Loucy (cell line): ENCODE measurements around the gene TBX15.

Source experiments
- H2AFZ ChIP-seq: fragments of 200-600 bp; sonication (generic); 2 replicates; pipeline ENCODE4 v1.6.0; 2016; ENCODE audit warnings: antibody characterized with exemption, mild to moderate bottlenecking, low read length, moderate library complexity
- H3F3A ChIP-seq: fragments of 200-600 bp; 2 replicates; pipeline ENCODE4 v1.6.0; 2016; ENCODE audit warnings: antibody characterized with exemption, low read depth, mild to moderate bottlenecking
- H3K27me3 ChIP-seq: fragments of 200-600 bp; sonication (generic); 2 replicates; pipeline ENCODE4 v1.6.1; 2014; ENCODE audit warnings: low read length, mild to moderate bottlenecking; ENCODE audit not compliant: insufficient read depth, poor library complexity, severe bottlenecking
- H3K36me3 ChIP-seq: fragments of 200-600 bp; sonication (generic); 2 replicates; pipeline ENCODE4 v1.6.1; 2016; ENCODE audit warnings: low read length; ENCODE audit not compliant: insufficient read depth
- H3K4me1 ChIP-seq: fragments of 200-600 bp; sonication (generic); 2 replicates; pipeline ENCODE4 v1.5.1; 2014; ENCODE audit warnings: low read length, mild to moderate bottlenecking; ENCODE audit not compliant: insufficient read depth, poor library complexity, severe bottlenecking
- H3K4me2 ChIP-seq: fragments of 200-600 bp; sonication (generic); 2 replicates; pipeline ENCODE4 v1.6.0; 2014; ENCODE audit warnings: antibody characterized with exemption, low read length, low read depth, mild to moderate bottlenecking; ENCODE audit not compliant: poor library complexity, severe bottlenecking
- H3K4me3 ChIP-seq: fragments of 200-600 bp; sonication (generic); 2 replicates; pipeline ENCODE4 v1.5.1; 2014; ENCODE audit warnings: low read length, mild to moderate bottlenecking, mixed read lengths; ENCODE audit not compliant: poor library complexity, severe bottlenecking
- H3K79me2 ChIP-seq: fragments of 200-600 bp; sonication (generic); 2 replicates; pipeline ENCODE4 v1.6.1; 2014; ENCODE audit warnings: low read length; ENCODE audit not compliant: insufficient read depth
- H3K9ac ChIP-seq: fragments of 200-600 bp; sonication (generic); 2 replicates; pipeline ENCODE4 v1.6.0; 2014; ENCODE audit warnings: mild to moderate bottlenecking, low read depth, low read length, moderate library complexity; ENCODE audit not compliant: poor library complexity, severe bottlenecking
- H3K9me2 ChIP-seq: fragments of 200-600 bp; sonication (generic); replicated peaks from 2 replicates; pipeline ENCODE4 v1.6.1; 2016; ENCODE audit warnings: low read depth, low read length, mixed read lengths
- H3K9me3 ChIP-seq: fragments of 200-600 bp; sonication (generic); 2 replicates; pipeline ENCODE4 v1.6.1; 2014; ENCODE audit warnings: mild to moderate bottlenecking, antibody characterized with exemption, low read length, low read depth; ENCODE audit not compliant: insufficient read depth
- H4K20me1 ChIP-seq: fragments of 200-600 bp; sonication (generic); 2 replicates; pipeline ENCODE4 v1.6.0; 2014; ENCODE audit warnings: antibody characterized with exemption, low read length, mild to moderate bottlenecking; ENCODE audit not compliant: insufficient read depth, poor library complexity, severe bottlenecking
- CTCF ChIP-seq: fragments of 200-600 bp; sonication (generic); conservative IDR thresholded peaks from 2 replicates; pipeline ENCODE4 v1.5.1; 2014; ENCODE audit warnings: mild to moderate bottlenecking, antibody characterized with exemption, low read length
- EZH2phosphoT487 ChIP-seq: fragments of 200-600 bp; IDR thresholded peaks from 2 replicates; pipeline ENCODE4 v1.6.1; 2018; ENCODE audit warnings: antibody characterized with exemption, mild to moderate bottlenecking, moderate library complexity, borderline replicate concordance

TBX15 gene

GRCh38 chr1:118900643-118901440 lies 87.3 kb downstream of the TBX15 start:
- H4K20me1 ChIP-seq = no peaks in the 10 kb centered on the region
- H3K4me1 ChIP-seq = no peaks in the 10 kb centered on the region
- no peak overlapping the region for H3K4me2 ChIP-seq
- TF ChIP-seq EZH2phosphoT487 (no peak), CTCF (no peak)
- no peak overlapping the region for H3K4me3 ChIP-seq
- H3K79me2 ChIP-seq = no peaks in the 10 kb centered on the region
- H3F3A ChIP-seq = no peaks in the 10 kb centered on the region
- no peak overlapping the region for H3K9ac ChIP-seq
- H3K27me3 ChIP-seq = no peaks in the 10 kb centered on the region
- H3K9me3 ChIP-seq = no peaks in the 10 kb centered on the region
- no peaks in the 10 kb centered on the region for H3K9me2 ChIP-seq
- H3K36me3 ChIP-seq = no peaks in the 10 kb centered on the region
- no peak overlapping the region for H2AFZ ChIP-seq

GRCh38 chr1:118899340-118899739 lies 88.8 kb downstream of the TBX15 start:
- Histone ChIP-seq H3K4me1 (no peaks in the 10 kb centered on the region), H3K9me3 (no peaks in the 10 kb centered on the region), H3K79me2 (no peaks in the 10 kb centered on the region), H3K4me2 (no peak overlapping the region), H3F3A (no peaks in the 10 kb centered on the region), H3K9me2 (no peaks in the 10 kb centered on the region), H3K9ac (no peak overlapping the region), H3K4me3 (no peak overlapping the region), H2AFZ (no peak overlapping the region), H4K20me1 (no peaks in the 10 kb centered on the region), H3K27me3 (no peaks in the 10 kb centered on the region), H3K36me3 (no peaks in the 10 kb centered on the region)
- TF ChIP-seq CTCF (no peak), EZH2phosphoT487 (no peak)

- H3K9ac ChIP-seq = no peak overlapping the region
- H3K4me3 ChIP-seq = no peak overlapping the region
- H3K36me3 ChIP-seq = no peaks in the 10 kb centered on the region
- H3K4me1 ChIP-seq = no peaks in the 10 kb centered on the region
- TF ChIP-seq CTCF (no peak), EZH2phosphoT487 (no peak)
- H3K9me2 ChIP-seq = no peaks in the 10 kb centered on the region
- H4K20me1 ChIP-seq = no peaks in the 10 kb centered on the region
- H2AFZ ChIP-seq = no peak overlapping the region
- no peak overlapping the region for H3K4me2 ChIP-seq
- no peaks in the 10 kb centered on the region for H3K27me3 ChIP-seq
- no peaks in the 10 kb centered on the region for H3K79me2 ChIP-seq
- no peaks in the 10 kb centered on the region for H3K9me3 ChIP-seq
- H3F3A ChIP-seq = no peaks in the 10 kb centered on the region
Observed at GRCh38 chr1:118898712-118899111, 89.4 kb downstream of the TBX15 start.
